HCT116 (cell line): Measurements from ENCODE around the gene EGFL7. TPM values are rescaled to one million over a fixed set of nuclear protein-coding genes. Genes with fewer than 3 reads are reported as not detected.

ENCODE experiments used
- ATAC-seq: fragments of 200-7000 bp; cut with Tn5 transposase; 2 replicates; pipeline ENCODE4 v1.9.1; 2020; ENCODE audit warnings: mild to moderate bottlenecking, moderate library complexity
- BruUV-seq: library from RNA; stranded (reverse); fragments of 400-500 nt; replicated peaks from 2 replicates; lab custom pipeline; 2021; lab: Mats Ljungman, UMichigan
- CTCF ChIA-PET: fragments of 300-600 bp; sonication (Branson Sonifier 250); formaldehyde crosslinking; loops from one replicate; lab custom pipeline; 2021; ENCODE audit warnings: antibody characterized with exemption; lab: Charles Lee
- POLR2A ChIA-PET: fragments of 300-600, 350-600 bp; sonication (Branson Sonifier 250); formaldehyde crosslinking; loops from one replicate; lab custom pipeline; 2021; ENCODE audit warnings: antibody characterized with exemption; lab: Charles Lee
- RAD21 ChIA-PET, 2 experiments: fragments of 300-600 bp; sonication (Branson Sonifier 250); formaldehyde crosslinking; loops; one replicate each; lab custom pipeline; 2023; ENCODE audit warnings: low total read pairs in 2 of 2; ENCODE audit not compliant: uncharacterized antibody in 2 of 2, unreplicated experiment in 2 of 2, low non-redundant PET in 1 of 2; lab: Charles Lee
- DNase-seq: peaks from one replicate; pipeline ENCODE4 v3.0.0-alpha.2; 2010; ENCODE audit warnings: low read depth, low spot score
- H2AFZ ChIP-seq: fragments of 200-600 bp; shearing (Covaris generic), sonication (generic); 2 replicates; pipeline ENCODE4 v1.6.1; 2017; ENCODE audit warnings: low read depth, mixed run types, mixed read lengths, antibody characterized with exemption, low read length; ENCODE audit not compliant: poor library complexity, severe bottlenecking
- H3K27ac ChIP-seq: 2 replicates; pipeline ENCODE4 v1.5.1; 2012; ENCODE audit warnings: low read depth, low read length
- H3K27me3 ChIP-seq: fragments of 200-600 bp; sonication (generic); 2 replicates; pipeline ENCODE4 v1.6.1; 2016; ENCODE audit warnings: mixed run types, low read length, mixed read lengths; ENCODE audit not compliant: insufficient read depth
- H3K36me3 ChIP-seq, 2 experiments: fragments of 200-500 bp in 1 of 2; fragments of 200-600 bp in 1 of 2; sonication (Bioruptor generic) in 1 of 2; sonication (generic) in 1 of 2; 2 replicates each; pipeline versions ENCODE4 v1.5.1 to v1.6.1; 2014 to 2016; ENCODE audit warnings: low read length in 2 of 2, inconsistent platforms in 1 of 2, mixed read lengths in 1 of 2, mixed run types in 1 of 2; ENCODE audit not compliant: insufficient read depth in 2 of 2, control insufficient read depth in 1 of 2
- H3K4me1 ChIP-seq, 2 experiments: fragments of 200-600 bp in 1 of 2; sonication (generic) in 1 of 2; 2 replicates each; pipeline versions ENCODE4 v1.5.1 to v1.6.1; 2012 to 2017; ENCODE audit warnings: low read length in 2 of 2, inconsistent platforms in 1 of 2, mild to moderate bottlenecking in 1 of 2, mixed read lengths in 1 of 2, mixed run types in 1 of 2, moderate library complexity in 1 of 2; ENCODE audit not compliant: insufficient read depth in 2 of 2, control insufficient read depth in 1 of 2
- H3K4me2 ChIP-seq: fragments of 200-600 bp; sonication (generic); 2 replicates; pipeline ENCODE4 v1.6.1; 2017; ENCODE audit warnings: mixed run types, low read length, mixed read lengths
- H3K4me3 ChIP-seq, 2 experiments: fragments of 200-600 bp in 1 of 2; sonication (generic) in 1 of 2; replicated peaks in 1 of 2; 2 replicates each; pipeline ENCODE4 v1.5.1; 2011 to 2016; ENCODE audit warnings: low read length in 2 of 2, control low read depth in 1 of 2, low read depth in 1 of 2, mild to moderate bottlenecking in 1 of 2, mixed read lengths in 1 of 2, mixed run types in 1 of 2
- H3K79me2 ChIP-seq: fragments of 200-600 bp; sonication (generic); 2 replicates; pipeline ENCODE4 v1.6.1; 2017; ENCODE audit warnings: mild to moderate bottlenecking, mixed run types, low read length, moderate library complexity, mixed read lengths; ENCODE audit not compliant: insufficient read depth
- H3K9ac ChIP-seq: fragments of 200-600 bp; sonication (generic); 2 replicates; pipeline ENCODE4 v1.6.1; 2016; ENCODE audit warnings: low read length, mixed read lengths
- H3K9me2 ChIP-seq: fragments of 200-600 bp; sonication (generic), shearing (Covaris generic); 2 replicates; pipeline ENCODE4 v1.6.1; 2017; ENCODE audit warnings: mixed run types, mild to moderate bottlenecking, moderate library complexity; ENCODE audit not compliant: insufficient read depth
- H3K9me3 ChIP-seq, 2 experiments: fragments of 200-500 bp in 1 of 2; fragments of 200-600 bp in 1 of 2; sonication (Bioruptor generic) in 1 of 2; sonication (generic) in 1 of 2; 2 replicates each; pipeline ENCODE4 v1.6.1; 2014 to 2017; ENCODE audit warnings: low read length in 2 of 2, mixed read lengths in 2 of 2, inconsistent platforms in 1 of 2, low read depth in 1 of 2, mild to moderate bottlenecking in 1 of 2, mixed run types in 1 of 2, moderate library complexity in 1 of 2; ENCODE audit not compliant: control insufficient read depth in 1 of 2, insufficient read depth in 1 of 2
- H4K20me1 ChIP-seq: fragments of 200-600 bp; sonication (generic), shearing (Covaris generic); 2 replicates; pipeline ENCODE4 v1.6.1; 2017; ENCODE audit warnings: mixed run types, mild to moderate bottlenecking, moderate library complexity; ENCODE audit not compliant: insufficient read depth
- CBX3 ChIP-seq: IDR thresholded peaks from 2 replicates; pipeline ENCODE4 v1.6.1; 2012; ENCODE audit warnings: low read depth
- CEBPB ChIP-seq: IDR thresholded peaks from 2 replicates; pipeline ENCODE4 v1.6.1; 2012; ENCODE audit warnings: low read depth
- EZH2phosphoT487 ChIP-seq: fragments of 200-600 bp; IDR thresholded peaks from 2 replicates; pipeline ENCODE4 v1.6.1; 2018; ENCODE audit warnings: antibody characterized with exemption, borderline replicate concordance
- JUND ChIP-seq: IDR thresholded peaks from 2 replicates; pipeline ENCODE4 v1.6.1; 2012
- POLR2A ChIP-seq: IDR thresholded peaks from 2 replicates; pipeline ENCODE4 v1.7.0; 2011; ENCODE audit warnings: borderline replicate concordance; ENCODE audit not compliant: insufficient read depth, insufficient read length; ENCODE audit errors: extremely low read depth
- REST ChIP-seq: IDR thresholded peaks from 2 replicates; pipeline ENCODE4 v1.6.1; 2012; ENCODE audit warnings: low read depth
- SRF ChIP-seq: IDR thresholded peaks from 2 replicates; pipeline ENCODE4 v1.6.1; 2012; ENCODE audit warnings: low read depth
- TCF7L2 ChIP-seq: IDR thresholded peaks from 2 replicates; pipeline ENCODE4 v1.7.0; 2011; ENCODE audit warnings: borderline replicate concordance, inconsistent platforms; ENCODE audit not compliant: insufficient read depth, insufficient read length; ENCODE audit errors: extremely low read depth
- ZBTB33 ChIP-seq: IDR thresholded peaks from 2 replicates; pipeline ENCODE4 v1.6.1; 2011; ENCODE audit warnings: mild to moderate bottlenecking, low read length, moderate library complexity; ENCODE audit not compliant: insufficient replicate concordance; ENCODE audit errors: extremely low read depth
- ZNF274 ChIP-seq: fragments of 200-500 bp; sonication (Bioruptor generic); IDR thresholded peaks from 2 replicates; pipeline ENCODE4 v1.6.1; 2014; ENCODE audit warnings: mild to moderate bottlenecking, low read depth, low read length, inconsistent platforms
- intact Hi-C: fragments of 100-400 bp; cut with micrococcal nuclease; formaldehyde crosslinking; loops from 2 replicates; pipeline ENCODE4 v1.10.0; 2022
- total RNA-seq: library from RNA; stranded (reverse); gene quantifications from one replicate; pipeline ENCODE4 v1.2.1, GENCODE V29; 2021; ENCODE audit not compliant: unreplicated experiment

Gene EGFL7
- total RNA-seq, 1 experiment from 2014 or later = 82.0 TPM

GRCh38 chr9:136653323-136654079, 9.2 kb upstream of the EGFL7 start:
- Histone ChIP-seq H3K9me3 (no peaks in the 10 kb centered on the region), H3K79me2 (no peaks in the 10 kb centered on the region), H3K4me3 (no peak overlapping the region), H3K4me1 (no peaks in the 10 kb centered on the region), H3K4me2 (no peak overlapping the region), H3K9me2 (no peaks in the 10 kb centered on the region), H3K9ac (no peak overlapping the region), H3K36me3 (no peaks in the 10 kb centered on the region), H3K27me3 (no peaks in the 10 kb centered on the region), H3K27ac (no peak overlapping the region), H4K20me1 (no peaks in the 10 kb centered on the region), H2AFZ (no peak overlapping the region)
- DNase-seq = no peak
- POLR2A ChIA-PET = no interaction called here
- CTCF ChIA-PET = interaction anchor here (0.7 kb wide), 1 partner anchor 9 kb away, joined by 3 read pairs; no protein-coding TSS in a partner anchor
- TF ChIP-seq EZH2phosphoT487 (no peak), REST (no peak), CEBPB (no peak), TCF7L2 (no peak), ZBTB33 (no peak), POLR2A (no peak), CBX3 (no peak), SRF (no peak), ZNF274 (no peak), JUND (no peak)
- no TSS peak for BruUV-seq
- RAD21 ChIA-PET = no interaction called here
- ATAC-seq = no peak
- intact Hi-C loops = no loop called here
